Raji (cell line): ENCODE measurements around the gene GOLGA6L24.
"Not testable (repeated sequence)": the region's sequence is repeated elsewhere in the genome, so short reads cannot be mapped to it uniquely, and the experiment has no call there.

ENCODE experiments used
- POLR2A ChIP-seq: IDR thresholded peaks from 2 replicates; pipeline ENCODE4 v1.6.1; 2011; ENCODE audit warnings: low read depth, low read length, control low read depth; ENCODE audit not compliant: insufficient read depth

GOLGA6L24 gene, protein sequence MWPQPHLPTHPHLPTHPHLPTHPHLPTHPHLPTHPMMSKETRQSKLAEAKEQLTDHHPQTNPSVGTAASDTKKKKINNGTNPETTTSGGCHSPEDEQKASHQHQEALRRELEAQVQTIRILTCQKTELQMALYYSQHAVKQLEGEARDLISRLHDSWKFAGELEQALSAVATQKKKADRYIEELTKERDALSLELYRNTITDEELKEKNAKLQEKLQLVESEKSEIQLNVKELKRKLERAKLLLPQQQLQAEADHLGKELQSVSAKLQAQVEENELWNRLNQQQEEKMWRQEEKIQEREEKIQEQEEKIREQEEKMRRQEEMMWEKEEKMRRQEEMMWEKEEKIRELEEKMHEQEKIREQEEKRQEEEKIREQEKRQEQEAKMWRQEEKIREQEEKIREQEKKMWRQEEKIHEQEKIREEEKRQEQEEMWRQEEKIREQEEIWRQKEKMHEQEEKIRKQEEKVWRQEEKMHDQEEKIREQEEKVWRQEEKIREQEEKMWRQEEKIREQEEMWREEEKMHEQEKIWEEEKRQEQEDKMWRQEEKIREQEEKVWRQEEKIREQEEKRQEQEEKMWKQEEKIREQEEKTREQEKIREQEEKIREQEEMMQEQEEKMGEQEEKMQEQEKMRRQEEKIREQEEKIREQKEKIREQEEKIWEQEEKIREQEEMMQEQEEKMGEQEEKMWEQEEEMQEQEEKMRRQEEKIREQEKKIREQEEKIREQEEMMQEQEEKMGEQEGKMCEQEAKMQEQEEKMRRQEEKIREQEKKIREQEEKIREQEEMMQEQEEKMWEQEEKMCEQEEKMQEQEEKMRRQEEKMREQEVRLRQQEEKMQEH

DNA sequence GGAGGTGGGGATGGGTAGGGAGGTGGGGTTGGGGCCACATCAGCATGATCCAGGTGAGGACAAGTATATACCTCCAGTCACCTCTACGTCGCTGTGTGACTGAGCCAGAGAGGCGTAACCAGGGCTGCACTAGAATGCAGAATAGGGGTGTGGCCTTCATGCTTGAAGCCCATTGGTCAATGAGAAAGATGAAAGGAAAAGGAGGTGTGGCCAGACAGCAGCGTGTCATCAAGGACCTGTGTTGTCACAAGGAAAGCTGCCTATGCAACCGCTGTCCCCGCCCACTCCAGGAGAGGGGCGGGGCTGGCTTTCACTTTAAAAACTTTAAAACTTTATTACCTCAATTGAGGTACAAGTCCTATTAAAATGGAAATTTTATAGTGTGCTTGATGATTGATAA lies at the start of gene GOLGA6L24:
Gene GOLGA6L24 (minus strand): TSS at position 101 of the 400 bp plus-strand sequence. CDS start 61 bp downstream, at position 40.
- TF ChIP-seq POLR2A, result not testable (repeated sequence)

DNA sequence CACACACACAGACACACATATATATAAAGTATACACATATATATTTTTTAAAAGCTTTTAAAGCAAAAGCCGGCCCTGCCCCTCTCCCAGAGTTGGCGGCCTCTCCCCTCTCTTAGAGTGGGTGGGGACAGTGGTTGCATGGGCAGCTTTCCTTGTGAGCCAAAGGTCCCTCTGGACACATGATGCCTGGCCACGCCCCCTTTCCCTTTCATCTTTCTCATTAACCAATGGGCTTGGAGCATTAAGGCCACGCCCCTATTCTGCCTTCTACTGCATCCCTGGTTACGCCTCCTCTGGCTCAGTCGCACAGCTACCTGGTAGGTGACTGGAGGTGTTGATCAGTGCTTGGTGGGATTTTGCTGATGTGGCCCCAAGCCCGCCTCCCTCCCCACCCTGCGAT lies 20.5 kb upstream of the GOLGA6L24 start, which contains the start of gene GOLGA8F:
Gene GOLGA8F (plus strand): TSS at position 301 of the 400 bp plus-strand sequence. CDS start 98 bp downstream, at position 399.
- not testable (repeated sequence) for TF ChIP-seq POLR2A

DNA sequence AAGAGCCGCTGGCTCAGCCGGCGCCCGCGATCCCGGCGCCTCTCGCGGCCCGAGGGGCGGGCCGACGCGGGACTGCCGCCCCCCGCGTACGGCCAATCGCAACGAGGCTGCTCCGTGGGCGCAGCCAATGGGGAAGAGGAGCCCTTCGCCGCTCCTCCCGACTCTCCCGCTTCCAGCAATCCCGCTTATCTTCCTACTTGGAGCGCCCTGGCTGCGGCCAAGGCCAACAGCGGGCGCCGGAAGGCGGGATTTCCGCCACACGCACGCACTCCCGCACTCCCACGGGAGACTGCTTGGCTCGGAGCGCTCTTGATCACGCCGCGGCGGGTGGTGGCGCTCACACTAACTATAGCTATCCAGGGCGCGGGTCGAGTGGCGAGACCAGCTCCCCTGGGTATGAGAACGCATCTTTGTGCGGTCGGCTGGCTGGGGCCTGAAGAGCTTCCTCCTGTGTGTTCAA lies 35.7 kb downstream of the GOLGA6L24 start, which contains the start of gene HERC2:
Gene HERC2 (minus strand): TSS at position 51 of the 460 bp plus-strand sequence. CDS start 746 bp downstream, outside the sequence.
- not testable (repeated sequence) for TF ChIP-seq POLR2A
